ENCODE results near the gene PHYHD1. TPM values are rescaled to one million over a fixed set of nuclear protein-coding genes. Genes with fewer than 3 reads are reported as not detected.

Gene PHYHD1
- polyA plus RNA-seq, 1 donor, result 19.0 TPM

- peaks cover 13% of the 10 kb centered on the region for H3K4me1 ChIP-seq (ENCODE audit: control insufficient read depth, insufficient read depth, low read length)
- H3K36me3 ChIP-seq (ENCODE audit: control insufficient read depth, insufficient read depth, low read length), result no peaks in the 10 kb centered on the region
- H3K9me3 ChIP-seq (ENCODE audit: control insufficient read depth, low read depth, low read length), result no peaks in the 10 kb centered on the region
- no peak overlapping the region for H3K4me3 ChIP-seq (ENCODE audit: low read length)
- no peaks in the 10 kb centered on the region for H3K27me3 ChIP-seq (ENCODE audit: control insufficient read depth, insufficient read depth, low read length)
- 100% methylated on average over 1 of the region's 6 CpGs for WGBS (ENCODE audit: insufficient coverage, low lambda C conversion rate)
- H3K27ac ChIP-seq (ENCODE audit: low read length), result no peak overlapping the region
- DNase-seq, result no peak
Observed at GRCh38 chr9:128923493-128923883, 2.7 kb downstream of the PHYHD1 start.

GRCh38 chr9:128927731-128928411 lies 7.1 kb downstream of the PHYHD1 start:
- H3K4me1 ChIP-seq (ENCODE audit: control insufficient read depth, insufficient read depth, low read length), result no peaks in the 10 kb centered on the region
- no peak overlapping the region for H3K4me3 ChIP-seq (ENCODE audit: low read length)
- WGBS (ENCODE audit: insufficient coverage, low lambda C conversion rate), result no CpG with 5 or more reads among the region's 10 CpGs
- no peaks in the 10 kb centered on the region for H3K36me3 ChIP-seq (ENCODE audit: control insufficient read depth, insufficient read depth, low read length)
- peak; percentile 29 to 39 for DNase-seq
- no peaks in the 10 kb centered on the region for H3K27me3 ChIP-seq (ENCODE audit: control insufficient read depth, insufficient read depth, low read length)
- no peaks in the 10 kb centered on the region for H3K9me3 ChIP-seq (ENCODE audit: control insufficient read depth, low read depth, low read length)
- H3K27ac ChIP-seq (ENCODE audit: low read length), result no peak overlapping the region

DNA sequence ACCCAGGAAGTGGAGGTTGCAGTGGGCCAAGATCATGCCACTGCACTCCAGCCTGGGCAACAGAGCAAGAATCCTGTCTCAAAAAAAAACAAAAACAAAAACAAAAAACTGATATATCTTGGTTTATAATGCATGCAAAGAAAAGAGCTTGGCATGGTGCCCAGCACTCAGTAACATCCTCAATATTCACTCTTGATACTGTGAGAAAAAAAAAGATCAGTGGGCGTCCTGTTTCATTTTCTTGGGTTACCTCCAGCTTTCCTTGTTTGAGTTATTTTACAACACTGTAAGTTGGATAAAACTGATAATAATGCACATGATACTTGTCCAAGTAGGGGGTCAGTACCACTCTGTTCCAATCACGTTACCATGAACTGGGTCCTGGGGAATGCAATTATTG lies 7.8 kb downstream of the PHYHD1 start:
- Histone ChIP-seq H3K4me1 (ENCODE audit: control insufficient read depth, insufficient read depth, low read length) (no peaks in the 10 kb centered on the region), H3K27ac (ENCODE audit: low read length) (no peak overlapping the region), H3K36me3 (ENCODE audit: control insufficient read depth, insufficient read depth, low read length) (no peaks in the 10 kb centered on the region), H3K4me3 (ENCODE audit: low read length) (no peak overlapping the region), H3K9me3 (ENCODE audit: control insufficient read depth, low read depth, low read length) (no peaks in the 10 kb centered on the region), H3K27me3 (ENCODE audit: control insufficient read depth, insufficient read depth, low read length) (no peaks in the 10 kb centered on the region)
- whole genome bisulfite sequencing (ENCODE audit: insufficient coverage, low lambda C conversion rate), result no CpG with 5 or more reads among the region's 2 CpGs
- no peak for DNase-seq

DNA sequence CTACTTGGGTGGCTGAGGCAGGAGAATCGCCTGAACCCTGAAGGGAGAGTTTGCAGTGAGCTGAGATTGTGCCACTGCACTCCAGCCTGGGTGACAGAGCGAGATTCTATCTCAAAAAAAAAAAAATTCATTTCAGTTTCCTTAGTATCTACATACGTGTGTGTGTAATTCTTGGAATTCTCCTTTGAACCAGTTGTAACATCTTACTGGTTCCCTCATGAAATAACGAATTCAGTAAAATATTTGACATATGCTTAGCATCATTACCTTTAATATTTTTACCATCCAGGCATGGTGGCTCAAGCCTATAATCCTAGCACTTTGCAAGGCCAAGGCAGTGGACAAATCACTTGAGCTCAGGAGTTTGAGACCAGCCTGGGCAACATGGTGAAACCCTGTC lies 8.8 kb downstream of the PHYHD1 start:
- Histone ChIP-seq H3K9me3 (ENCODE audit: control insufficient read depth, low read depth, low read length) (no peaks in the 10 kb centered on the region), H3K27ac (ENCODE audit: low read length) (no peak overlapping the region), H3K4me1 (ENCODE audit: control insufficient read depth, insufficient read depth, low read length) (no peaks in the 10 kb centered on the region), H3K4me3 (ENCODE audit: low read length) (no peak overlapping the region), H3K36me3 (ENCODE audit: control insufficient read depth, insufficient read depth, low read length) (no peaks in the 10 kb centered on the region), H3K27me3 (ENCODE audit: control insufficient read depth, insufficient read depth, low read length) (no peaks in the 10 kb centered on the region)
- WGBS (ENCODE audit: insufficient coverage, low lambda C conversion rate), result no CpG with 5 or more reads among the region's 4 CpGs
- no peak for DNase-seq

DNA sequence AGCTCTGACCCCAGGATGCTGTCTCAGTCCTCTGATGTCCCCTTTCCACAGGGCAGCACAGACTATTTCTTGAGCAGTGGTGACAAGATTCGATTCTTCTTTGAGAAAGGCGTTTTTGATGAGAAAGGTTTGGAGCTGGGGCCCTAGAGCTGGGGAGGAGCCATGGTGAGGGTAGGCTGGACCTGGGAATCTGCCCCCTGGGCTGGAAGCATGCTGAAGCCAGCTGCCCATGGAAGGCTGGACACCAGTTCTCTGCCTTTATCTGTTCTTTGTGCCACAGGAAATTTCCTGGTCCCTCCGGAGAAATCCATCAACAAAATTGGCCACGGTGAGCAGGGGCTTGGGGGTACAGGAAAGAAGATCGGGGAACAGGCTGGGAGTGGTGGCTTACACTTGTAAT lies 12.9 kb downstream of the PHYHD1 start:
- DNase-seq, result no peak

DNA sequence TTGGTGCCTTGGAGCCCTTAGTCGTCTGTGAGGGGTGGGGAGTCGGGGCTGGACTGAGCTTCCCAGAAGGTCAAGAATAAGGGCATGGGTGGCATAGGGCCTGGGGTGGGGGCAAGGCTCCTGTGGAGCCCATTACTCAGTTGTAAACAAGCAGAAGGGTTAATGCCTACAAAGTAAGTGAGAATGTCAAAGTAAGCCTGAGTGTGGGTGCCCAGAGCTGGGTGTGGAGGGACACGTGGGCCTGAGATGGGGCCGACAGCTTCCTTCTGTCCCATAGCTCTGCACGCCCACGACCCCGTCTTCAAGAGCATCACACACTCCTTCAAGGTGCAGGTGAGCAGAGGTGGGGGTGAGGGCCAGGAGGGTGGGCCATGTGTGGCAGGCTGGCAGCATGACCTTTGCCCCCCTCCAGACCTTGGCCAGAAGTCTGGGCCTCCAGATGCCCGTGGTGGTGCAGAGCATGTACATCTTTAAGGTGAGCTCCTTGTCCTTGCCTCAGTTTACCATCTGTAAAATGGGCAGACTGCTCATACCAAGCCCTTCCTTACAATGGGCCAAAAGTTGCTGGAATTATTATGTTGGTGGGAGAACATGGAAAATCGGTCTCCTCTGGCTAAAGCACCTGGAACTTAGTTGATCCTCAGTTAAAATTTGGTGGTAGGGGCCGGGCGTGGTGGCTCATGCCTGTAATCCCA lies 15.5 kb downstream of the PHYHD1 start:
- H3K36me3 ChIP-seq (ENCODE audit: control insufficient read depth, insufficient read depth, low read length), result no peaks in the 10 kb centered on the region
- H3K4me3 ChIP-seq (ENCODE audit: low read length), result no peak overlapping the region
- no peaks in the 10 kb centered on the region for H3K4me1 ChIP-seq (ENCODE audit: control insufficient read depth, insufficient read depth, low read length)
- H3K27ac ChIP-seq (ENCODE audit: low read length), result no peak overlapping the region
- no peaks in the 10 kb centered on the region for H3K27me3 ChIP-seq (ENCODE audit: control insufficient read depth, insufficient read depth, low read length)
- no peak for DNase-seq
- no peaks in the 10 kb centered on the region for H3K9me3 ChIP-seq (ENCODE audit: control insufficient read depth, low read depth, low read length)
- WGBS (ENCODE audit: insufficient coverage, low lambda C conversion rate), result no CpG with 5 or more reads among the region's 11 CpGs

More for the DNA sequence above, 12.9 kb downstream of the PHYHD1 start:
- no peak overlapping the region for H3K4me3 ChIP-seq (ENCODE audit: low read length)
- H3K27ac ChIP-seq (ENCODE audit: low read length), result no peak overlapping the region
- WGBS (ENCODE audit: insufficient coverage, low lambda C conversion rate), result no CpG with 5 or more reads among the region's 5 CpGs
- no peaks in the 10 kb centered on the region for H3K27me3 ChIP-seq (ENCODE audit: control insufficient read depth, insufficient read depth, low read length)
- no peaks in the 10 kb centered on the region for H3K4me1 ChIP-seq (ENCODE audit: control insufficient read depth, insufficient read depth, low read length)
- H3K9me3 ChIP-seq (ENCODE audit: control insufficient read depth, low read depth, low read length), result no peaks in the 10 kb centered on the region
- no peaks in the 10 kb centered on the region for H3K36me3 ChIP-seq (ENCODE audit: control insufficient read depth, insufficient read depth, low read length)

- DNase-seq, result no peak
- WGBS (ENCODE audit: insufficient coverage, low lambda C conversion rate), result no CpG with 5 or more reads among the region's 9 CpGs
- Histone ChIP-seq H3K27me3 (ENCODE audit: control insufficient read depth, insufficient read depth, low read length) (no peaks in the 10 kb centered on the region), H3K4me1 (ENCODE audit: control insufficient read depth, insufficient read depth, low read length) (no peaks in the 10 kb centered on the region), H3K4me3 (ENCODE audit: low read length) (no peak overlapping the region), H3K36me3 (ENCODE audit: control insufficient read depth, insufficient read depth, low read length) (no peaks in the 10 kb centered on the region), H3K9me3 (ENCODE audit: control insufficient read depth, low read depth, low read length) (no peaks in the 10 kb centered on the region), H3K27ac (ENCODE audit: low read length) (no peak overlapping the region)
Observed at GRCh38 chr9:128937310-128938165, 16.8 kb downstream of the PHYHD1 start.

GRCh38 chr9:128940271-128940921 lies 19.6 kb downstream of the PHYHD1 start:
- WGBS (ENCODE audit: insufficient coverage, low lambda C conversion rate), result no CpG with 5 or more reads among the region's 15 CpGs
- Histone ChIP-seq H3K9me3 (ENCODE audit: control insufficient read depth, low read depth, low read length) (no peaks in the 10 kb centered on the region), H3K27me3 (ENCODE audit: control insufficient read depth, insufficient read depth, low read length) (no peaks in the 10 kb centered on the region), H3K4me3 (ENCODE audit: low read length) (no peak overlapping the region), H3K27ac (ENCODE audit: low read length) (no peak overlapping the region), H3K4me1 (ENCODE audit: control insufficient read depth, insufficient read depth, low read length) (peaks cover 6% of the 10 kb centered on the region), H3K36me3 (ENCODE audit: control insufficient read depth, insufficient read depth, low read length) (peaks cover 5% of the 10 kb centered on the region)
- no peak for DNase-seq

- WGBS (ENCODE audit: insufficient coverage, low lambda C conversion rate), result no CpG with 5 or more reads among the region's 12 CpGs
- Histone ChIP-seq H3K36me3 (ENCODE audit: control insufficient read depth, insufficient read depth, low read length) (peaks cover 11% of the 10 kb centered on the region), H3K4me3 (ENCODE audit: low read length) (no peak overlapping the region), H3K27me3 (ENCODE audit: control insufficient read depth, insufficient read depth, low read length) (no peaks in the 10 kb centered on the region), H3K9me3 (ENCODE audit: control insufficient read depth, low read depth, low read length) (no peaks in the 10 kb centered on the region), H3K27ac (ENCODE audit: low read length) (no peak overlapping the region), H3K4me1 (ENCODE audit: control insufficient read depth, insufficient read depth, low read length) (peaks cover 7% of the 10 kb centered on the region)
- no peak for DNase-seq
Observed at GRCh38 chr9:128940946-128941755, 20.4 kb downstream of the PHYHD1 start.

All from large intestine (tissue), 3 donors.